MCF 10A (cell line): Measurements from ENCODE around the gene NHSL2. TPM values are rescaled to one million over a fixed set of nuclear protein-coding genes. Genes with fewer than 3 reads are reported as not detected.

Experiments used
- BruUV-seq: library from RNA; stranded (reverse); fragments of 400-500 nt; replicated peaks from 2 replicates; lab custom pipeline; 2021; lab: Mats Ljungman, UMichigan
- CTCF ChIA-PET: fragments of 300-600 bp; sonication (Branson Sonifier 250); formaldehyde crosslinking; extraction: SDS; loops from one replicate; lab custom pipeline; 2021; ENCODE audit warnings: antibody characterized with exemption, inconsistent platforms; lab: Yijun Ruan, JAX
- POLR2A ChIA-PET: fragments of 300-600, 350-650 bp; sonication (Branson Sonifier 250); formaldehyde crosslinking; extraction: SDS; loops from one replicate; lab custom pipeline; 2020; ENCODE audit warnings: antibody characterized with exemption, inconsistent platforms; lab: Yijun Ruan, JAX
- DNase-seq: peaks from one replicate; pipeline ENCODE4 v3.0.0-alpha.2; 2018; ENCODE audit not compliant: unreplicated experiment
- H3K27ac Mint-ChIP-seq: one replicate; pipeline ENCODE4 v1.8.0; 2022; ENCODE audit warnings: mild to moderate bottlenecking, low read depth, mixed read lengths; ENCODE audit not compliant: unreplicated experiment
- H3K27me3 Mint-ChIP-seq: one replicate; pipeline ENCODE4 v1.8.0; 2022; ENCODE audit warnings: mixed read lengths; ENCODE audit not compliant: insufficient read depth, unreplicated experiment
- H3K36me3 Mint-ChIP-seq: one replicate; pipeline ENCODE4 v1.8.0; 2022; ENCODE audit warnings: mild to moderate bottlenecking, moderate library complexity, mixed read lengths; ENCODE audit not compliant: insufficient read depth, unreplicated experiment
- H3K4me1 Mint-ChIP-seq: one replicate; pipeline ENCODE4 v1.8.0; 2022; ENCODE audit warnings: mixed read lengths; ENCODE audit not compliant: insufficient read depth, unreplicated experiment
- H3K4me3 Mint-ChIP-seq: one replicate; pipeline ENCODE4 v1.8.0; 2022; ENCODE audit warnings: mild to moderate bottlenecking, moderate library complexity, mixed read lengths; ENCODE audit not compliant: unreplicated experiment
- H3K9me3 Mint-ChIP-seq: one replicate; pipeline ENCODE4 v1.8.0; 2022; ENCODE audit warnings: mixed read lengths; ENCODE audit not compliant: unreplicated experiment
- CTCF ChIP-seq: fragments of 200-600 bp; IDR thresholded peaks from one replicate; pipeline ENCODE4 v1.8.0; 2022; ENCODE audit warnings: antibody characterized with exemption, mild to moderate bottlenecking; ENCODE audit not compliant: unreplicated experiment
- intact Hi-C: fragments of 100-400 bp; cut with micrococcal nuclease; formaldehyde crosslinking; loops from 2 replicates; pipeline ENCODE4 v1.14.1; 2022
- total RNA-seq: library from RNA; stranded (reverse); gene quantifications from 2 replicates; pipeline ENCODE4 v1.2.3, GENCODE V29; 2022

Gene NHSL2
- total RNA-seq, 1 experiment from 2014 or later, result not detected

- peaks cover 96% of the 10 kb centered on the region for H3K27me3 Mint-ChIP-seq
- CTCF ChIA-PET, result interaction anchor here (0.8 to 4.0 kb wide), 11 partner anchors 8 to 109 kb away, joined by 3 to 53 read pairs (median 5); no protein-coding TSS in a partner anchor
- no peak for TF ChIP-seq CTCF
- intact Hi-C loops, result no loop called here
- no peaks in the 10 kb centered on the region for H3K4me1 Mint-ChIP-seq
- POLR2A ChIA-PET, result interaction anchor here (0.9 to 1.9 kb wide), 4 partner anchors 18 to 164 kb away, joined by 3 to 4 read pairs (median 4); no protein-coding TSS in a partner anchor
- H3K9me3 Mint-ChIP-seq, result no peaks in the 10 kb centered on the region
- no TSS peak for BruUV-seq
- no peak for DNase-seq
- H3K36me3 Mint-ChIP-seq, result no peaks in the 10 kb centered on the region
- no peak overlapping the region for H3K4me3 Mint-ChIP-seq
- no peak overlapping the region for H3K27ac Mint-ChIP-seq
These were observed 106.5 kb downstream of the NHSL2 start for GRCh38 chrX:72016881-72017783.

GRCh38 chrX:72018277-72019112, 107.8 kb downstream of the NHSL2 start:
- Mint-ChIP-seq H3K9me3 (no peaks in the 10 kb centered on the region), H3K4me1 (no peaks in the 10 kb centered on the region), H3K36me3 (no peaks in the 10 kb centered on the region), H3K27me3 (peaks cover 96% of the 10 kb centered on the region), H3K27ac (no peak overlapping the region), H3K4me3 (no peak overlapping the region)
- no TSS peak for BruUV-seq
- peak; percentile 72 for DNase-seq
- peak; percentile 69 for TF ChIP-seq CTCF
- CTCF ChIA-PET, result interaction anchor here (0.5 to 4.0 kb wide), 21 partner anchors 9 to 224 kb away, joined by 3 to 53 read pairs (median 3); no protein-coding TSS in a partner anchor
- intact Hi-C loops, result loop anchor here (1.0 kb wide), 1 partner anchor 108 kb away; no protein-coding TSS in a partner anchor
- POLR2A ChIA-PET, result interaction anchor here (0.9 to 1.9 kb wide), 4 partner anchors 20 to 163 kb away, joined by 3 to 4 read pairs (median 4); no protein-coding TSS in a partner anchor

GRCh38 chrX:72019487-72019886, 108.8 kb downstream of the NHSL2 start:
- no peak for TF ChIP-seq CTCF
- intact Hi-C loops, result no loop called here
- BruUV-seq, result no TSS peak
- DNase-seq, result no peak
- H3K4me3 Mint-ChIP-seq, result no peak overlapping the region
- no peaks in the 10 kb centered on the region for H3K36me3 Mint-ChIP-seq
- H3K9me3 Mint-ChIP-seq, result no peaks in the 10 kb centered on the region
- H3K27me3 Mint-ChIP-seq, result peaks cover 96% of the 10 kb centered on the region
- H3K4me1 Mint-ChIP-seq, result no peaks in the 10 kb centered on the region
- ChIA-PET CTCF (interaction anchor here (0.5 to 4.0 kb wide), 9 partner anchors 11 to 223 kb away, joined by 3 to 53 read pairs (median 4); no protein-coding TSS in a partner anchor), POLR2A (interaction anchor here (1.9 kb wide), 1 partner anchor 162 kb away, joined by 4 read pairs; no protein-coding TSS in a partner anchor)
- H3K27ac Mint-ChIP-seq, result no peak overlapping the region
